Activated CD8-positive, alpha-beta memory T cell treated with anti-CD3 and anti-CD28 coated beads, Interleukin-2, amount 50 U/mL, for 4 hours (primary cell): Measurements from ENCODE around the gene MS4A18.

Experiments used
- DNase-seq: peaks from one replicate; pipeline ENCODE4 v3.0.0-alpha.2; 2020

MS4A18 gene

DNA sequence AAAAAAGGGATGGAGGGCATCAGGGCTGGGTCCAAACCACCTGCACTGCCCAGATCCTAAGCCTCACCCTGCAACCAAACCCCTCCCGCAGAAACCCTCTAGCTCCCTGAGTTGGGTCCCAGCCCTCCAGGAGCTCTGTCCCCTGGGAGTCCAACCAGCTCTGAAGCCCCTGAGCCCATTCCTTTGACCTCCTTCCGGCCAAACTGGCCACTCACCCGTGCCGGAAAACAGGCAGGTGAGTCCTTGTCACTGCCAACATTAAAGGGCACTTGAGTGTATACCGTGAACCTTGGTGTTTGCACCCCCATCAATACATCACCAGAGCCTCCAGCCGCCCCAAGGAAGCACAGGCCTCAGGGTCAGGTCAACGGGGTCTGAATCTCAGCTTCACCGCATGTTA lies 43.7 kb downstream of the MS4A18 start:
- DNase-seq: no peak

DNA sequence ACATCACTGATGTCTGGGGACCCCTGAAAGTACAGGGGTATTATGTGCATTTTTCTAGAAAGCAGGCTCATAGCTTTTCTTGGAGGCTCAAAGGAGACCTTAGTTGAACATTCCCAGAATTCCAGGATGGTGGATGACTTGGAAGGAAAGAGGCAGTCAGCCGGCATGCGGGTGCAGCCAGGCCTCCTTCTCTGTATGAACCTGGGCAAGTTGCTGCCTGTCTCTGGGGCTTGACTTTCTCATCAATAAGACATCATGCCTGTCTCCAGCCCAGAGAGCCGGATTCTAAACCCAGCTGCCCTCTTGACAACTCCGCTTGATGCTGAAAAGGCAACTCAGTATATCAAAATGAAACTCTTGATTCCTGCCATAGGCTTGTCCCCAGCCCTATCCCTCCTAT lies 44.8 kb downstream of the MS4A18 start:
- no peak for DNase-seq

DNA sequence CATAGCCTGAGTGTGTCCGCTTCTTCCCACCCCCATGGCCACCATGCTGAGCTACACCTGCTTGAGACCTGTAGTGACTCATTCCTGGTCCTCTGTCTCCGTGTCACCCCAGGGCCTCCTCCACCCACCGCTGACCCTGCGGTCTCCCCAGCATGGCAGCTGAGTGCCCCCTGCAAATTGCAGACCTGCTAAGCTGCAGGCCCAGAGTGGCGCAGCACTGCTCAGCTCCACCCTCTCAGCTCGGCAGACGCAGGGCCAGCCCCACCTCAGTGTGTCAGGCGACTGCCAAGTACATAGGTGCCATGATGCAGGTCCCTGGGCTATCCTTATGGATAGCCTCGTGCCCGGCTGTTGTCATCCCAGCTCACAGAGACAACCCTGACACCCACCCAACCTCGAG lies 45.3 kb downstream of the MS4A18 start:
- DNase-seq: no peak

DNA sequence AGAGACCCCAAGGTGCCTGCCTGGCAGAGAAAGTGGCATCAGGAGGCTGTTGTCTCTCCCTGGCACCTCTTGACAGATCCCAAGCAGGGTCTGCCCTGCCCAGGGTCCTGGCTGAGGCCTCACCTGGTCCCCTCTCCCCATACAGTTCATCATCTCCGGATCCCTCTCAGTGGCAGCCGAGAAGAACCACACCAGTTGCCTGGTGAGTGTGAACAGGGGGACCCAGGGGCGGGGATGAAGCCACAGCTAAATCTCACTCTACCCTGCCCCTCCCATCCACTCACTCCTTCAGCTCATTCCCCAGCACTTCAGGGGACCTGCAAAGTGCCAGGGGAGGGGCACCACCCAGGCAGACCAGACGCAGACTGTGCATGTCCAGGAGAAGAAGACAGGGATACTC lies 46.6 kb downstream of the MS4A18 start:
- no peak for DNase-seq

DNA sequence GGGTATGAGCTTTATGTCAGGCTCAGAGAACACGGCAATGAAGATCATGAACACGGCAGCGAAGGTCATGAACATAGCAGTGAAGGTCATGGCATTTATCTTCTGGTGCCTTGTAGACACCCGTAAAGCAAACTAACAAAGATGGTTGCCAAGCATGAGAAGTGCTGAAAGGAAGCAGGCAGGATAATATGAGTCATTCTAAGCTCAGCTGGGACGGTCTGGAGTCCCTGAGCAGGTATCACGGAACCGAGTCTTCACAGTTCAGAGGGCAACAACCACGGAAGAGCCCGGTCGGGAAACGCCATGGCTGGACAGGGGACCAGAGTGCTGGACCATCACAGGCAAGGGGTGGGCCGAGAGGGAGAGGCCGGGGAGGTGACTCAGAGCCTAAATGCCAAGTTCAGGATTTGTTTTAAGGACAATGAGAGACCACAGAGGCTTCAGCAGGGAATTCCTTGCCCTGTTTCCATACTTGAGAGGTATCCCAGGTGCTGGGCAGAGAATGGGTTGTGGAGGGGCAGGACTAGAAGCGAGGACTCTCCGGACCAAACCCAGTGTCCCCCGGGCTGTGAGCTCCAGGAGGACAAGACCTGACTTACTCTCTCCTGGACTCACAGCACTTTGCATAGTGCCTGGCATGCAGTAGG lies 47.5 kb downstream of the MS4A18 start:
- no peak for DNase-seq

DNA sequence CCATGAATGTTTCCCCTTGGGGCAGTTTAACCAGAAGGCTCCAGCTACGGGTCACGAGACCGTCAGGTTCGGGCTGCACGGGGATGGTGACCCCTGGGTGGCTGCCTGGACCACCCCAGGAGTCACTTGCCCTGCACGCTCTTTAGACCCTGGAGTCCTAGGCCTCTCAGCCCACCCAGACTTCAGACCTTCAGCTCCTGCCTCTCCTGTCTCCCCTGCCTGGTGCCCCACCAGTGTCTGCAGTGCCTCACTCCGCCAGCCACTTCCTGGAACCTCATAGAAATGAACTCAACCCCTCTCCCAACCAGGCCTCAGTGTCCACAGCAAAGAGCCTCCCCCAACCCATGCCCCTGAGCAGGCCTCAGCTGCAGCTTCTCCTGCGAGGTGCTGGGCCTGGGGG lies 48.1 kb downstream of the MS4A18 start:
- DNase-seq: no peak

DNA sequence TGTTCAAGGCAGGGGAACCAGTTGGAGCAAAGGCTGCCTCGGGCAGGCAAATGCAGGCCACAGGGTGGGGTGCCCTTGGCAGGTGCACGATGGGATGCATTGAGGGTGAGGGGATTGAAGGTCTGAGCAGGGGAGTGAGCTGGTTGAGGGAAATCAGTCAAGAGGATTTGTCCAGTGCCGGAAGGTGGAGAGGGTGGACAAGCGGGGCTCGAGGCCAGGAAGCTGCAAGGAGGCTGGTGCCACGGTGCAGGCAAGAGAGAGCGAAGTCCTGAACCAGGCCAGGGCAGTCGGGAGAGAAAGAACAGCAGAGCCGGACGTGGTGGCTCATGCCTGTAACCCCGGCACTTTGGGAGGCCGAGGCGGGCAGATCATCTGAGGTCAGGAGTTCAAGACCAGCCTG lies 50.2 kb downstream of the MS4A18 start:
- no peak for DNase-seq

DNA sequence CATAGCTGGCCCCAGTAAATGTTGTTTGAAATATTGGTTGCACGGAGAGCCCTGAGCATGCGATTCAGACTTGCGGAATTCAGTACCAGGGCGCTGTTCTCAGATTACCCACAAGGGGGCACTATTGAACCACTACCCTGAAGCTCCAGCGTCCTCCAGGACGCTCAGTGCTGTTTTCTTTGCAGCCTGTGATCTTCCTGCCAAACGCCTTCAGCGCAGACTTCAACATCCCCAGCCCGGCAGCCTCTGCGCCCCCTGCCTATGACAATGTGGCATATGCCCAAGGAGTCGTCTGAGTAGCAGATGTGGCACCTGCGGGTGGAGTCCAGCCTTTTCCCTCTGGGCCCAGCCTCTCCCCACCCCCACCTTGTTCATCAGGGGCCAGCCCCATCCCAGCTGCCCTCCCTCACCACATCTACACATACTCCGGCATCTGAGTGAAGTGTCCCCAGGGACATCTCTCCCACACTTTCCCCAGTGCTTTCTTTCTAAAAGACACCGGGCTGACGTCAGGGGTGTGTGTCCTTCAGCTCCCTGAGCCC lies 51.0 kb downstream of the MS4A18 start:
- peak; percentile 82 for DNase-seq

DNA sequence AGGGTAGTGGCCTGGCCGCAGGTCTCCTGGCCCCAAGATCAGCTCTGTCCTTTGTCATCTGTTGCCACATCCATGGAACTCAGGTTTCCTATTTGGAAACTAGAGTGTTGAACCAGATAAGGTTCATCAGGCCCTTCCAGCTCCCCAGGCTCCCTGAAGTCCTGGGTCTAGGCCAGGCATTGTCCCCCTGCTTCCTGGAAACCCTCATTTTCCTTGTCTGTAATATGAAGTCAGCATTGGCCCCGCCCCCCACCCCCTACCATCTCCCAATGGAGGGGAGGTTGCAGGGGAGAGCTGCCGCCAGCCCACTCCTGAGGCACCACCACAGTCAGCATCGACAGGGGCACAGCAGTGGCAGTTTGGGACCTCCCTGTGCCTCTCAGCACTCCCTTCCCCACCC lies 51.6 kb downstream of the MS4A18 start:
- DNase-seq: no peak

DNA sequence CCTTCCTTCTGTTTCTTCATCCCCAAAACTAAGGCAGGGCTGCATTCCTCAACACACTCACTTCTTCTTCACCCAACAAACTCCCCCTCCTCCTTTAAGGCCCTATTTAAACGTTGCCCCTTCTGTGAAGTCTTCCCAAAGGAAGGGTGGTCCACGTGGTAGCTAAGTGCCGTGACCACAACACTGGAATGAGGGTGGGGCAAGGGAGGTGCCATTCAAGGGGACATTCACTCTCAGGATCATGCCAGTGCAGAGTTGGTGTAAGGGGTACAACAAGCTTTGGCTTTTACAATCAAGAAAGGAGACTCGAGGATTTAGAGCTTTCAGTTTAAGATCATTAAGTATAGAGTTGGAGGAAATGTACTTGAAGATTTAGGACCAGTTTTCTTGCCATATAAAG lies 52.6 kb downstream of the MS4A18 start:
- DNase-seq: no peak

DNA sequence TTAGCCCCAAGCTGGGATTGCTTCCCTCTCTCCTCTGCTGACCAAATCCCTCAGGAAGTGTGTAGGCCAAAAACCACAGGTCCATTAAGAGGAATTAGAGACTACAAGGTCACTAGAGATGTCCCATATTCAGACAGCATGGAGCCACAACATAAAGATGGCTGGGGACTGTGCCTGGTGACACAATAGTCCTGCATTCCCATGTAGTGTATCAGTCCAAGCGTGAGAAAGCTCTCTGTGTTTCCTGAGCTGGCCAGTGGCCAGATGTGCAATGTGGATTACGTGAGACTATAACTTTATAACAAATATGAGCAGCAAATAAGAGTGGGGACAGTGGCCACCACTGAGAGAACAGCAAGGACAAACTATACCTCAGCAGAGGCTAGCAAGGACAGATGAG lies 53.1 kb downstream of the MS4A18 start:
- DNase-seq: no peak

DNA sequence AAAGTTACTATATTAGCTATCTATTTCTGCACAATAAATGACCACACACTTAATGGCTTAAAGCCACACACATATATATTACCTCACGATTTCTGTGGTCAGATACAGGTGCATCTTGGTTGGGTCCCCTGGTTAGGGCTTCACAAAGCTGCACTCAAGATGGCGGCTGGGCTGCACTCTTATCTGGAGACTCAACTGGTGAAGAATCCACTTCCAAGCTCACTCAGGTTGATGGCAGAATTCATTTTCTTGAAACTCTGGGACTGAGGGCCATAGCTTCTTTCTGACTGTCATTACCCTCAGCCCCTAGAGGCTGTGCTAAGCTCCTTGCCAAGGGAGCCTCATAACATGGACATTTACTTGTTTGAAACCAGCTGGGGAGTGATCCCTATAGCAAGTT lies 55.5 kb downstream of the MS4A18 start:
- no peak for DNase-seq

DNA sequence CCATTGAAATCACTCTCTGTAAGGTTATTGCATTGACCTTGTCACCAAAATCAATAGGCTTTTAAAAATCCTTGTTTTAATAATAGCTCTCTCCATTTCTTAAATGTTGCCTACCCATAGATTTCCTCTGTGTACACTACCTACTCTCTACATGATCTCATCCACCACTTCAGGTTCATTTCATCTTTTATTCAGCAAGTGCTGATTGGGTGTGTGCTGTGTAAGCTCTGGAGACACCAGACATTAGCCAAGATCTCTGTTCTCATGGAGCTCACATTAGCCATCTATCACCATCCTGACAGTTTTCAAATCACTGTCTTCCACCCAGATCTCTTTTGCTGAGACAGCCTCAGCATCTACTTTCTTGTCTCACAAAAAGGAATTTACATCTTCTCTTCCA lies 56.3 kb downstream of the MS4A18 start:
- no peak for DNase-seq

DNA sequence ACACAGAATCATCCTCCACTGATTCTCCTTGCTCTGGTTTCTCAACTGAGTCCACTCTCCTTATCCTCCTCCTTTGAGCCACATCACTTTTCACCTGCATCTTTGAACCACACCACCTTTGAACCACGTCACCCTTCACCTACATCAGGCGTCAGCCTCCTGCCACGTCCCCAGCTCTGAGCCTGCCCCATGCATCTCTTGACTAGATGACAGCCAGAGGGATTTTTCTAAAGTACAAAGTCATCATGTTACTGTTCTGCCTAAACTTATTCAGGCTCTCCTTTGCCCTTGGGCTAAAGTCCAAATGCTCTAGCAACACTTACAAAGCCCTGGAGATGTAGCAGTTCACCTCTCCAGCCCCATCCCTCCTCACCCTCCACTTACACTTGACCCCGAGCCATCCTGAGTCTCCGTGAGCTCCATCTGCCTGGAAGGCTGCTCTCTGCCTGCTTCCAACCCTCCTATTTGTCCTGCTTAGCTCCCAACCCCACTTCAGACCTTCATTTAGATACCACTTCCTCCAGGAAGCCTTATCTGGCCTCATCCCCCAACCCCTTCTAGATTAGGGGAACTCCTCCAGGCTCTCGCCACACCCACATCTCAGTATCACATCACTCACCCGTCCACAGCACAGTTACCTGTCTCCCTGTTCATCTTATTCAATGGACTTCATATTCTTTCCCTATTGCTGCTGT lies 56.9 kb downstream of the MS4A18 start:
- no peak for DNase-seq

DNA sequence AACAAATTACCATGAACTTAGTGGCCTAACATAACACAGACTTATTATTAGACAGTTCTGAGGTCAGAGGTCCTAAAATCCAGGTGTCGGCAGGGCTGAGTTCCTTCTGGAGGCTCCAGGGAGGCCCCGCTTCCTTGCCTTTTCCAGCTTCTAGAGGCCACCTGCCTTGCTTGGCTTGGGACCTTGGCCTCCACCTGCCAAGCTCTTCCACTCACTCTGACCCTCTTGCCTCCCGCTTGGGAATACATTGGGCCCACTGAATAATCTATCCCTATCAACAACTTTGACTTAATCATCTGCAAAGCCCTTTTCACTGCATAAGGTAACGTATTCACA lies 57.4 kb downstream of the MS4A18 start:
- DNase-seq: no peak

DNA sequence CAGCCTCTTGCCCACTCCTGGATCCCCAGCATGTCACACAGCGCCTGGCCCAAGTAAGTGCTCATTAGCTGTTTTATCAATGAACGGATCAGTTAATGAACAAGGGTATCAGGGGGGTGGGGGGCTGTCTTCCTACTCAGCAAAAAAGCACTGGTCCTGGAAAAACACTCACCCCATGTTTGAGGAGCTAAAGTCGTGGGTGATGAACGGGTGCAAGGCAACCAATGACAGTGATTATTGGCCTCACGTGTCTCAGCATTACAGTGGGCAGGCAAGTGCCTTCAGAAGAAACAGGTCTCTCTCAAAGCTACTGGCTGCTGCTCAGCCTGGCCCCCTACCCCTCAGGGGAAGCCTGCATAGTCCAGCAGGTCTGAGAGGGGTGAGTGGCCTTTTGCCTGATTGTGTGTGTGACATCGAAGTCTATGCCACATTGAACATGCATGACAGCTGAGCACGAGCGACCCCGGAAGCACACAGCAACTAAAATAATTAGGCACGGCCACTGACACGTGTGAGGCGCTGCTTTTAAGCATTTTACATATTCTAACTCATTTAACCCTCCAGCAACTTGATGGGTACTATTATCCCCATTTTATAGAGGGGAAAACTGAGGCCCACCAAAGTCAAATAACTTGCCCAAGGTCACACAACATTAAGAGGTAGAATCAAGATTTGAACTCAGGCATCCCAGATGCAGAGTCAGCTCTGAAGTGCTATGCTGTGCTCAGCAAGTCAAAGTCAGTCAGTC lies 58.0 kb downstream of the MS4A18 start:
- DNase-seq: no peak

DNA sequence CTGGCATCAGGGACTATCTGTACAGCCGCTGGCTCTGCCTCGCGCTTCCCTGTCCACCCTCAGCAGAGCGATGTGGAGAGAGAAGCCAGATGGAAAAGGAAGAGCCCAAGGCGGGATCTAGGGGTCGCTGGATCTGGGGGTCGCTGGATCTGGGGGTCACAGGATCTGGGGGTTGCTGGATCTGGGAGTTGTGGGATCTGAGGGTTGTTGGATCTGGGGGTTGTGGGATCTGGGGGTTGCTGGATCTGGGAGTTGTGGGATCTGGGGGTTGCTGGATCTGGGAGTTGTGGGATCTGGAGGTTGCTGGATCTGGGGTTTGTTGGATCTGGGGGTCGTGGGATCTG lies 58.6 kb downstream of the MS4A18 start:
- DNase-seq: no peak

DNA sequence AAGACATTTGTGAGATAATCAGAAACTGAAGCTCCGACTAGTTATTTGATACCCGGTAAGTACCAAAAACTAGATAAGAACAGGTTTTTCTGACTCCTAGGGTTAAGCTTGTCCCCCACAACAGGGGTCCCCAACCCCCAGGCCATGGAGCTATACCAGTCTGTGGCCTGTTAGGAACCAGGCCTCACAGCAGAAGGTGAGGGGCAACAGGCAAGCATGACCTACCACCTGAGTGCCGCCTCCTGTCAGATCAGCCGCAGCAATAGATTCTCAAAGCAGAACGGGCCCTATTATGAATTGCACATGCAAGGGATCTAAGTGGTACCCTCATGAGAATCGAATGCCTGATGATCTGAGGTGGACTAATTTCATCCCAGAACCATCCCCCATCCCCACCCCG lies 59.4 kb downstream of the MS4A18 start:
- no peak for DNase-seq

DNA sequence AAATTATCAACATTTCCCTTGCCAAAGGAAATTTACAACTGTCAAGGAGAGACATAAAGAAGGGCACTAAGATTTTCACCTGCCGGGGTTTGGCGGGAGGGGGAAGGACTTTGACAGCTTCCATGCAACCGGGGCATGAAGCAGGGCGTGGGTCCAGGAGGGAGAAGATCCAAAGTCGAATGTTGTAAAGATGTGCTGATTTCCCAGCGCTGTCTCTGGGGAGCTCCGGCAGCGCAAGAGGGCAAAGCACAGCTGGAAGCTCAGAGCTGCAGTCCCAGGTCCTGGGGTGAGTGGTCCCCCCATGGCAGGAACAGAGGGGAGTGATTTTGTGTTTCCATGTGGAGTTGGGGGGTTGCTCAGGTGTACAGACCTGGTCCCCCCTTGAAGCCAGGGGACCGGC lies 60.6 kb downstream of the MS4A18 start, which contains the start of gene MS4A10:
TSS of gene MS4A10 (plus strand) at position 198 of the 400 bp plus-strand sequence. CDS start 5,003 bp downstream, outside the sequence.
- DNase-seq: no peak

DNA sequence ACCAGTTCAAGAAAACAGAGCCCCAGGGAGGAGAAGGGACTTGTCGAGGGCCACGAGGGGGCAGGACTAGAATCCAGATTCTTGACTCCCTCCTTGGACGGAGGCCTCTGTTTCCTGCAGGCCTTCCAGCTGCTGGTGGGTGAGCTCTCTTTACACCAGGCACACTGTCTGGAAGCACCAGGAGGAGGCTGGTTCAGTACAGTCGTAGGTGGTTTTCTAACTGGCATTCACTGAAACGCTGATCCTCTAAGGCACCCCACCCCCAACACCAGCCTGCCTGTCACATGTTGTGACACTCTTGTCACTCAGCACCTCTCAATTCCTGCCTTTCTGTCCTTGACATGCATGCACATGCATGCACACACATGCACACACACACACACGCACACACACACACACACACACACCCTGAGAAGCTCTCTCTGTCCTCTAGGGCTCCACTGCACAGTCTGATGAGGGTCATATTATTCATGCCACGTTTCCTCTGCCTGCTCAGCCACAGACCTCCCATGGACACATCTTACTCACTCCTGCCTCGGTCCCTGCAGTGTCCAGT lies 61.4 kb downstream of the MS4A18 start:
- DNase-seq: no peak

DNA sequence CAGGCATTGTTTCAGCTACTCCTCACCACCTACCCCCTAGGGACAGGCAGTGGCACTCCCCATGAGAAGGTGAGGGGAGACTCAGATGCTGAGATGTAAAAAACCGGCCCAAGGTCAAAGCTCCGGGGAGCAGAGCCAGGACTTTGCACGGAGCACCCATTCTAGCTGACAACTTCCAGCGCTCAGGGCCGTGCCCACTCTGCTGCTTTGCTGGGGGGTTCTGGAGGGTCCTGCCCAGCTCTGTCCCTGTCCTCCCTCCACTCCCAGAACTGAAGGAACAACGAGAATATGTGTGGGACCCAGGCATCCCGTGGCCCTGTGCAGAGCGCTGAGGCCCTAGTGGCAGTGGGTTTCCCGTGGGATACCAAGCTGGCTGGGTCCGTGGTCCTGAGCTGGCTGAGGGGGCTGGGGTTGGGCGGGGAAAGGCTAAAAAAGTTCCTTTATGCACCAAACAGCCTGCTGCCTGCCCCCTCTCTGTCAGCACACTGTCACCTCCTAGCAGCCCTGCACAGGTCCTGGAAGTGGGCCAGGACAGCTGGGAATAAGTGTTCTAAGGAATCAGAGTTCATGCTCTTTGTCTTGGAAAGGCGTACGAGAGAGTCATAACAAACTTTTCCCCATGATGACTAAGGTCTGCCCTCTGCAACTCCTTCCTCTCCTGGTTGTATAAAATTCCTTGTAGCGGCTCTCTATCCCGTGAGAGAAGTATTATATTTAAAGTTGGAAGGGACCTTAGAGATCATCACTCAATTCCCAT lies 62.5 kb downstream of the MS4A18 start:
- no peak for DNase-seq

DNA sequence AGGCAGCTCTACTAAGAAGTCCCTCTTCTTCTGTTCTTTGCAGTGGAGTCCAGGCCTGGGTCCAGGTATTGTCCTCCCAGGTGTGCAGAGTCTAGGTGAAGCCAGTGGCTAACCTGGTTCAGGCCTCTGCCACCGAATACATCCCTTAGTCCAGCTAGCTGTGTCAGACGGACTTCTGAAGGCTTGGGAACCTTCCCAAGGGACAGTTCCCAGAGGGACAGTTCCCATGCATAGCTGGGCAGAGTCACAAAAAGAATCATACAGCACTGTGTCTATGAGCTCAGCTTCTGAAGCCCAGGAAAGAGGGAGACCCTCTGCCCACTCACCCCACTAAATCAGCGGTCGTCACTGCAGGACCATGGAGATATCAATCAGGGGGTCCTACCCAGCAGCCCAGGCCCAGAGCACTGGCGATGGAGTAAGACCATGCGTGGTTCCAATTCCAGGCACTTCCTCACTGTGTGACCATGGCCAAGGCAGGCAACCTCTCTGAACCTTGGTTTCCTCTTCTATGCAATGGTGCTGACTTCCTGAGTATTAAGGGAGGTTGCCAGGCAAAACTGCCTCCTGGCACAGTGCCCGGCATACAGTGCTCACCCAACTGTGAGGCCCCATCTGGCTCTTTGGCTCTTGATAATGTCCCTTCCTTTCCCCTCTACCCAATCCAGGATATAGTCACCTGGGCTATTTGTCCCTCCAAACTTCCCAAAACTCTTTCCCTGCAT lies 64.0 kb downstream of the MS4A18 start:
- DNase-seq: no peak
